GM04503 (cell line): ENCODE measurements around the gene GNG4.

Experiments used
- DNase-seq: peaks from one replicate; pipeline ENCODE4 v3.0.0-alpha.2; 2012; ENCODE audit warnings: low read depth

The GNG4 gene

GRCh38 chr1:235527196-235527814, 122.3 kb downstream of the GNG4 start:
- no peak for DNase-seq

GRCh38 chr1:235525314-235525713, 124.3 kb downstream of the GNG4 start:
- no peak for DNase-seq

DNA sequence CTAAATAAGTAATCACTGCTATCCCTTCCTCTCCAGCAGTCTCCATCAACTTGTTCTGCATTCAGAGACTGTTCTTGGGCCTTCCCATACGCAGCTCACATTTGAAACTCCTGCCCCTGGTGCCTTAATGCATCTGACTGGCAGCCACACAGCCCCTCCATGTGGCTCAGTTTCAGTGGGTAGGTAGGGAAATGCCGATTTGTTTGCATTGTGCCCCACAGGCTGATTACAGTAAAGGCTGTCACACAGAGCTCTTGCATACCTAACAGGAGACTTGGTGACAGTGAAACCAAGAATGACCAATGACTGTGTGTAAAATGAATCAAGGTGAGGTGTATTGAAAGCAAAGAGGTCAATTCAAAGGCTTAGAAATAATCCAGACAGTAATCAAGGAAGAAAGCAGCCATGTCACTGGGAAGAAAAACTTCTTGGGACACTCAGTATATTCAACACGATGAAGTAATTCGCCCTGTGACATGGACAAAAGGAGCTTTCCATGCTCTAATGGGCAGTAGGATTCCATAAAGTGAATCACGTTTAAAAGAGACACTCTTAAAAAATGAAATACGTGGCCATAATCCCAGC, 132.6 kb downstream of the GNG4 start:
- no peak for DNase-seq

DNA sequence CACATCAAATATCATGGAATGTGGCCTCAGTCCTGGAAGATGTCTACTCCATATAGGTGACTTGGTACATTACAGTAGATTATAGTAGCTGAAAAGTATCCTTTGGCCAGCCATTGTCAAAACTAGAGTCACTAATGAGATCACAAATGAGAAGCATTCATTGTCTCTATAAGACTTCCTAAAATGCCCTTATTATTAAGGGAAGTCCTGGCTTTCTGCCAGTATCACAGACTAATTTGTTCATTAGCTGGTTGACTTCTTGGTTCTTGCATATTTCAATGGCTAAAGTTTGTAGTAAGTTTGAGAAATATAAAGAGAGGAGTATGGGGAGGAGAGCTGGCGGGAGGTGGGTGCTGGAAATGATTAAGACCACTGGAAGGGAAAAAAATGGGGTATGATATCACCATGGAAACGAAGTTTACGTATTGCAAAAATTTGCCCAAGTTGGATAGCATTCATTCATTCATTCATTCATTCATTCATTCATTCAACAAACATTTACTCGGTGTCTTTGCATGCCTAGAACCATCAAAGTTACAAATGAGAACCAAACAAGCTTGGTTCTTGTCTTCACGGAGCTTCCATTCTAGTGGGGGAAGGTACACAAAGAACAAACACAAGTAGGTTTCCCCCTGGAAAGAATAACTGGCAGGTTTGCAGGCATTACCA, 133.6 kb downstream of the GNG4 start:
- DNase-seq, result no peak

DNA sequence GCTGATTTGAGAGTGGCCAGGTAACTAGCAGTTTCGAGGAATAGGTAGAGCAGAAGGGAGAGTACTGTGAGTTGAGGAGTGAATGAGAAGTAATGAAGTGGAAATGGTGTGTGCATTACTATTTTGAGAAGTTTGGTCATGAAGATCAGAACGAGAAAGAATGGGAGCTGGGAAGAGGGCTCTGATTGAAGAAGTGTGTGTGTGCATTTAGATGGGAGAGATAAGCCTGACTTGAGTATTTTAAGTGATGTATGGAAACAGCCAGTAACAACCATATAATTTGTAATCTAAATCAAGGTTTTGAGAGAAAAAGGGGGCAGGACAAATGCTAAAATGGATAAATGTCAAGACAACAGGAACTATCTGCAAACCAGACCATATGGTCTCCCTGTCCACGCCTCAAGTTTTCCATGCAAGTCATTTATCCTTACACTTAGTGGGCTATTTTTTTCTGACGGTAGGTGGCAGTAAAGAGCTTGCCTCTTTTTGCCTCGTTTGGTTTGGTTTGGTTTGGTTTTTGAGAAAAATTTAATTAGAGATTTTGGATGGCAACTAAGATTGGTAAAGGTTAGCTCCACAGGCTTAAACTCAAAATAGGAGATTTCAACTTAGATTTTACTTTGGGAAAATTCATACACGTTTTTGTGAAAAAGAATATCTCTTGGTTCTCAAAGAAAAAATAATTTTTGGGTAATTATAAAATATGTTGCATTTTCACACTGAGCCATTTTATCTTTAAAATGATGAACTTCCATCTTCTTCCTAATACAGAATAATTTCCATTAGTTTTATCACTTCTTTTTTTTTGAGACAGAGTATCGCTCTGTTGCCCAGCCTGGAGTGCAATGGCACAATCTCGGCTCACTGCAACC, 135.9 kb downstream of the GNG4 start:
- DNase-seq, result no peak

- no peak for DNase-seq
These were observed 137.9 kb downstream of the GNG4 start for GRCh38 chr1:235511470-235512240.

GRCh38 chr1:235510823-235511222, 138.8 kb downstream of the GNG4 start:
- no peak for DNase-seq

DNA sequence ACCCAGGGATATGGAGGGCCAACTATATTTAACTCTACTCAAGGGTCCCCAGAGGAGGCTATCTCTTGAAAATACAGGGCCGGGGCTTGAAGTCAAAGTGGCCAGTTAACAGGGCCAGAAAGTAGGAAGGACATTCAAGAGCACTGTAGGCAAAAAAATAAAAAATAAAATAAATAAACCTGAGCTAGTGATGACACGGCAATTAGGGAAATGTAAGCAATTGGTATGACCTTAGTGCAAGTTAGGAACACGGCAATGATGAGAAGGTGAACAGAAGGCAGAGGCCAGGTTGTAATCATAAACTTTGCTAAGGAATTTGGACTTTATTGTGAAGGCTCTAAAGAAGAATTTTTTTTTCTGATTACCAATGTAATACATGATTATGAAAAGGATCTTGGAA, 142.0 kb downstream of the GNG4 start:
- DNase-seq, result no peak

DNA sequence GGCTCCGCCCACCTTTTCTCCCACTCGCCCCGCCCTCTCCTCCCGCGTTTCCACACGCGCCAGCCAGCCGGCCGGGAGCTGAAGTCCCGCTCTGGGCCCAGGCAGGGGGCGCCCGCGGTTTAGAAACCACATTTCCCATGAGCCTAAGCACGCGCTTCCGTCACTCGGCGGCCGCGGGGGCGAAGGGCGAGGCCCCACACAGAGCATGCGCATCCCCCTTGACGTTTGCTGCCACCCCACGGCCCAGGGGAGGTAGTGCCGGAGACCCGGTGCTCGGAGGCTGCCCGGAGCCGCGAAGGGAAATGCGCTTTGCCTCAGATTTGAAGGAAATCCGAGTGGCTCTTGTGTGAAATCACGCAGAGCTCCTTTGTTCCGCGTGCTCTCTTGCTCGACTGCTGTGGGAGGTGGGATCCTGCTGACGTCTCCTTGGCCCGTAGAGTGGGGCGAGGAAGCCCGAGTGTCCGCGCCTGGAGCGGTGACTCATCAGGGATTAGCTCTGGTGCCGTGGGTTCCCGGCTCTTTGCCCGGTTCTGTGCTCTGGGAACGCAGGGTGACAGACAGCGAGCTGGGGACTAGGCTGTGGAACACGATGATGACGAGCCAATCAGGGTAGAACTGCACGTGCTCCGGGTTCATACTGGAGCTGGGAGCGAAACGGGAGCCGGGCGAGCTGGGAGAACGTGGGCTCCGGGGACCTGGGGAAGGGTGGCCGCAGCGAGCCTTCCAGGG, 144.9 kb downstream of the GNG4 start:
- peak; percentile 84 for DNase-seq

DNA sequence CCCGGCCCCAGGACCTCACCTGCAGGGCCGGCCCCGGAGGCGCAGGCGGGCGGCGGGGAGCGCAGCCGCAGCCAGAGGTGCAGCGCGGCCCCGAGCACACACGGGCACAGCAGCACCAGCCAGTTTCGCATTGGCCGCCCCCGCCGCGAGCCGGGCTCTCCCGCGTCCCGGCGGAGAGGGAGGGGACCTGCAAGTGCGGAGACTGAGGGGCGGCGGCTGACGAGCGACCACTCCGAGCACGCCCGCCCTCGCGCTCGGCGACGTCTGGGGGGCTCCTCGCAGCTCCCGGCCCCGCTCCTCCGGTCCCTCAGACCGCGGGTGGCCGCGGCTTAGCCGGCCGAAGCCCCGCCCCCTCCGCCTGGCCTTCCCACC, 145.5 kb downstream of the GNG4 start, which contains the start of gene B3GALNT2:
TSS of gene B3GALNT2 (minus strand) at position 331 of the 372 bp plus-strand sequence. CDS start at position 131, 200 bp downstream.
- no peak for DNase-seq

DNA sequence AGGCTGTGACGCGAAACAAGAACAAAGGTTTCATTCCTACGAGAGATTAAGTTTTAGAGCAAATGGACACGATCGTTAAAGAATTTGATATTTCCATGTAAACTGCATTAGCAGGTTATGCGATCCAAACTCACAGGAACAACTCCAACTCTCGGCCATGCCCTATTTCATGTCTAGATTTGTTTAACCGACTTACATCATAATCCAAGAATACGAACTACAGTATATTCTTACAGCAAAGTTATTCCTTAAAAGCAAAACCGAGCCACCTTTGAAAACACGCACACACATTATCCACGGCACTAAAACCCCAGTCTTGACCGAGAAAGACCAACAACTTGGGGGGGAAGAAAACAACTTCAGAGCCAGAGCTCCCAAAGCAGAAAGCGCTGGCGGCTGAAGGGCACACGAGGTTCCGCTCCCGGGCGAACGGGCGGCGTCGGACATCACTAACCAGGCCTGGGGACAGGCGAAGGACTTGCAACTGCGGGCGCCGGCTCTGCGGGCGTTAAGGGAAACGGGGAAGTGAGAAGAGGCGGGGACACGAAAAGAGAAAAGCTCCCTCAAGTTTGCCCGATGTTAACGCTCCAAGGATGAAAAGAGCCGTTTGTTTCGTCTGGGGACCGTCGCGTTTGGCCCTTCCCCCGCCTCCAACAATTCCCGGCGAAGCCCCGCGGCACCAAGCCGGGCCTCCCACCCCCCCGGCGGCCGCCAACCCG, 146.0 kb downstream of the GNG4 start:
- no peak for DNase-seq

DNA sequence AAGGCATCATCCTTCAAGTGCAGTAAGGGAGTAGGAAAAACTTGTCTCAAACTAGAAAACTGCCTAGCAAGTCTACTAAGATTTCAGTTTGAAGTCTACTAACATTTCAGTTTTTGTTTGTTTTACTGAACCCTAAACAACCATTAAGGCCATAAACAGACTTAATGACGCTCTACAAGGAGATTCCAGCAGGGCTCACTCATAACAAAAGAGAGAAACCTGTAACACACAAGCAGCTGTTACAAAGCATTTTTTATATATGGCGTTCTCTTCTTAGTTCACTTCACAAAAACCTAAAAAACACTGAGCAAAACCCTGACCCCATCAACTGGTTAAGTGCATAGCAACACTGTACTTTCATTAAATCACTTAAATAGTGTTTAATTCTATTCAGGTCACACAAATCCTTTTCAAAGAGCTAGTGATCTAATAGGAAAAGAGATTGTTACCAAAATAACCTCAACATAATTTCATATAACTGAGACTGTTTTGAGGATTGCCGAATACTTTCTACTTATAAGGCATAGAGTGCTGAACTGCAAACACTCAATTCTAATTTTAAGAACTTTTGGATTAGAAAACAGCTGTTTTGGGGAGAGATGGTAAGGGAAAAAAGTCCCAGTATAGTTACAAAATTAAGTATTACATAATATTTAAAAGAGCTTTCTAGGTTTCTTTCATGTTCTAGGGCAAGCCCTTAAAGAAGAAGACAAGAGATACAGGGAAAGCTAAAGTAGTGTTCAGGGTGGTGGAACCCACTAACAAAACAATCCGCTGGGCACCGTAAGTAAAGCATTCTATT, 146.8 kb downstream of the GNG4 start:
- DNase-seq, result no peak

DNA sequence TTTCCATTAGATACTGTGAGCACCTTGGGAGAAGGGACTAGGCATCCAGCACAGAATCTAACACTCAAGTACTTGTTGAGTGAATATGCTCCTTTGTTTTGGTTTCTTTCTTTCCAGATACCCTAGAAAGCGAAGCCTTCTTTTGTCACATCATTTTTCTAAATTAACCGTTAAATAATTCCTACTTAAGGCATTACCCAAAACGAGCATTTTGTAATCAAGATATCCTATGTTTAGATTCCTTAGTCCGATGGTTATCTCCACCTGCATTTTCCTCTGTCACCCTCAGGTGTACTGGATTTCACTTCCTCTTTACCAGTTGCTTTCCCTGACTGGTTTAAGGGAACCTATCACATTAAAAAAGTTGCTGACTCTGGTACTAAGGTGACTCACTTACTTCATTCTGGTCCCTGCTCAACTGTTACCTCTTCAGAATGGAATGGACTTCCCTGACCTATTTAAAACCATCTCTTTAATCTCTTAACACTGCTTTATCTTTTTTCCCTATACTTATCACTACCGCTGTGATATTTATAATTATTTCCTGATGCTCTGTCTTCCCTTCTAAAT, 148.5 kb downstream of the GNG4 start:
- DNase-seq, result no peak
